Spleen (tissue), 7 donors: ENCODE measurements around the gene CWC22.

Experiments
- POLR2A ChIP-seq, 3 donors: fragments of 450-650 bp; IDR thresholded peaks; one replicate each; pipeline ENCODE4 v1.5.1; 2017; ENCODE audit warnings: antibody characterized with exemption in 3 of 3, mild to moderate bottlenecking in 1 of 3
- TF ChIP-seq, protein P1 (sequence below), 11 experiments: fragments of 200-600 bp in 7 of 11; fragments of 450-650 bp in 4 of 11; sonication (generic) in 4 of 11; IDR thresholded peaks in 8 of 11; conservative IDR thresholded peaks in 3 of 11; 1 replicate in 7 of 11; 2 replicates in 4 of 11; pipeline versions ENCODE4 v1.4.0 to v1.8.0; 2016 to 2021; ENCODE audit warnings: antibody characterized with exemption in 11 of 11, inconsistent platforms in 4 of 11, mild to moderate bottlenecking in 1 of 11
- donor health status: DM: no; HTN: no; CAD: no; lungs with moderate emphysema.
- donor health status: DM: no; HTN: no; CAD: no.
- donor health status: DM: no; HTN: no; CAD: no.

- TF ChIP-seq, protein P1, sequence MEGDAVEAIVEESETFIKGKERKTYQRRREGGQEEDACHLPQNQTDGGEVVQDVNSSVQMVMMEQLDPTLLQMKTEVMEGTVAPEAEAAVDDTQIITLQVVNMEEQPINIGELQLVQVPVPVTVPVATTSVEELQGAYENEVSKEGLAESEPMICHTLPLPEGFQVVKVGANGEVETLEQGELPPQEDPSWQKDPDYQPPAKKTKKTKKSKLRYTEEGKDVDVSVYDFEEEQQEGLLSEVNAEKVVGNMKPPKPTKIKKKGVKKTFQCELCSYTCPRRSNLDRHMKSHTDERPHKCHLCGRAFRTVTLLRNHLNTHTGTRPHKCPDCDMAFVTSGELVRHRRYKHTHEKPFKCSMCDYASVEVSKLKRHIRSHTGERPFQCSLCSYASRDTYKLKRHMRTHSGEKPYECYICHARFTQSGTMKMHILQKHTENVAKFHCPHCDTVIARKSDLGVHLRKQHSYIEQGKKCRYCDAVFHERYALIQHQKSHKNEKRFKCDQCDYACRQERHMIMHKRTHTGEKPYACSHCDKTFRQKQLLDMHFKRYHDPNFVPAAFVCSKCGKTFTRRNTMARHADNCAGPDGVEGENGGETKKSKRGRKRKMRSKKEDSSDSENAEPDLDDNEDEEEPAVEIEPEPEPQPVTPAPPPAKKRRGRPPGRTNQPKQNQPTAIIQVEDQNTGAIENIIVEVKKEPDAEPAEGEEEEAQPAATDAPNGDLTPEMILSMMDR (IDR thresholded peaks at IDR 0.05 in 8 of 11, conservative IDR thresholded peaks at IDR 0.05 in 3 of 11) = no peak
- no peak for TF ChIP-seq POLR2A (IDR thresholded peaks at IDR 0.05)
Measured at GRCh38 chr2:179985163-179985820, 21.8 kb downstream of the CWC22 start.
